Ovary (tissue), 3 donors: ENCODE measurements around the gene LCN10.

Experiments used
- EP300 ChIP-seq: sonication (generic); formaldehyde crosslinking; IDR thresholded peaks from one replicate; pipeline ENCODE4 v1.6.1; 2017; ENCODE audit warnings: antibody characterized with exemption
- POLR2A ChIP-seq: fragments of 450-650 bp; IDR thresholded peaks from one replicate; pipeline ENCODE4 v1.6.1; 2017; ENCODE audit warnings: antibody characterized with exemption, mild to moderate bottlenecking, moderate library complexity
- TF ChIP-seq, protein P1 (sequence below), 3 donors: fragments of 450-650 bp in 2 of 3; fragments of 200-600 bp in 1 of 3; IDR thresholded peaks; one replicate each; pipeline versions ENCODE4 v1.5.1 to v1.8.0; 2016 to 2022; ENCODE audit warnings: antibody characterized with exemption in 3 of 3, mild to moderate bottlenecking in 1 of 3
- donor health status: DM: no; HTN: no; CAD: no.

DNA sequence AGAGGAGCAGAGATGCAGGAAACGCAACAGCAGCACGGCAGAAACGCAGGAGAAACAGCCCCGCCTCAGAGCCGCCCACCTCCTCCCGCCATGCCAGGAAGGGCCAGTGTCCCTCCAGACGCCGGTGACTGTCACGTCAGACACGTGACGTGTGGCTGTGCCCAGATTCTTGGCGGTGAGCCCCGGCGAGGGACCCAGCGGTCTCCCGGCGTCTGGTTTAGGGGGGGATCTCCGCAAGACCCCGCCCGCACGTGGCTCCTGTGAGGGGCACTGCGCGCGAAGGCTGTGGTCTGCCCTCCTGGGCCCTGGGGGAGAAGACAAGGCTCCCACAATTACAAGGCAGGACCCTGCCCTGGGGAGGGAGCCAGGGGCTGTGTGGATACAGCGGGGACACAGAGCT, 17.7 kb upstream of the LCN10 start:
- TF ChIP-seq, protein P1, sequence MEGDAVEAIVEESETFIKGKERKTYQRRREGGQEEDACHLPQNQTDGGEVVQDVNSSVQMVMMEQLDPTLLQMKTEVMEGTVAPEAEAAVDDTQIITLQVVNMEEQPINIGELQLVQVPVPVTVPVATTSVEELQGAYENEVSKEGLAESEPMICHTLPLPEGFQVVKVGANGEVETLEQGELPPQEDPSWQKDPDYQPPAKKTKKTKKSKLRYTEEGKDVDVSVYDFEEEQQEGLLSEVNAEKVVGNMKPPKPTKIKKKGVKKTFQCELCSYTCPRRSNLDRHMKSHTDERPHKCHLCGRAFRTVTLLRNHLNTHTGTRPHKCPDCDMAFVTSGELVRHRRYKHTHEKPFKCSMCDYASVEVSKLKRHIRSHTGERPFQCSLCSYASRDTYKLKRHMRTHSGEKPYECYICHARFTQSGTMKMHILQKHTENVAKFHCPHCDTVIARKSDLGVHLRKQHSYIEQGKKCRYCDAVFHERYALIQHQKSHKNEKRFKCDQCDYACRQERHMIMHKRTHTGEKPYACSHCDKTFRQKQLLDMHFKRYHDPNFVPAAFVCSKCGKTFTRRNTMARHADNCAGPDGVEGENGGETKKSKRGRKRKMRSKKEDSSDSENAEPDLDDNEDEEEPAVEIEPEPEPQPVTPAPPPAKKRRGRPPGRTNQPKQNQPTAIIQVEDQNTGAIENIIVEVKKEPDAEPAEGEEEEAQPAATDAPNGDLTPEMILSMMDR (IDR thresholded peaks at IDR 0.05) = no peak
- TF ChIP-seq POLR2A (no peak), EP300 (no peak)
